ENCODE measurements around the gene PAEP.

- no peak for TF ChIP-seq CTCF (conservative IDR thresholded peaks at IDR 0.05 in 1 of 2, IDR thresholded peaks at IDR 0.05 in 1 of 2; ENCODE audit: extremely low read depth in 1 of 2, insufficient read depth in 1 of 2, low read depth in 1 of 2, low read length in 2 of 2)
- TF ChIP-seq EZH2 (IDR thresholded peaks at IDR 0.05; ENCODE audit: borderline replicate concordance, low read length), result no peak
Measured at GRCh38 chr9:135519179-135519971, 42.2 kb upstream of the PAEP start.

Measured in mammary epithelial cell (primary cell).